Midbrain (tissue), 1 donor: Measurements from ENCODE around the gene SETD2.
A peak's percentile ranks its signal among the peaks of the same experiment; 100 is the strongest.
"Not testable (repeated sequence)": the region's sequence is repeated elsewhere in the genome, so short reads cannot be mapped to it uniquely, and the experiment has no call there.

ENCODE experiments used
- DNase-seq: peaks from one replicate; lab custom pipeline; 2025; lab: John Stamatoyannopoulos, UW

The SETD2 gene

GRCh38 chr3:47034868-47035489 lies 128.9 kb downstream of the SETD2 start:
- DNase-seq, result peak; percentile 22

- not testable (repeated sequence) for DNase-seq
These were observed 132.9 kb downstream of the SETD2 start for GRCh38 chr3:47031041-47031440.

GRCh38 chr3:47028667-47029066 lies 135.2 kb downstream of the SETD2 start:
- no peak for DNase-seq

- DNase-seq, result no peak
These were observed 135.8 kb downstream of the SETD2 start for GRCh38 chr3:47028146-47028545.

GRCh38 chr3:47026432-47026831 lies 137.5 kb downstream of the SETD2 start:
- not testable (repeated sequence) for DNase-seq

GRCh38 chr3:47024932-47025331 lies 139.0 kb downstream of the SETD2 start:
- no peak for DNase-seq

- no peak for DNase-seq
These were observed 141.3 kb downstream of the SETD2 start for GRCh38 chr3:47022641-47023071.

GRCh38 chr3:47020311-47020710 lies 143.6 kb downstream of the SETD2 start:
- DNase-seq, result no peak

- no peak for DNase-seq
These were observed 144.7 kb downstream of the SETD2 start for GRCh38 chr3:47019201-47019600.

GRCh38 chr3:47018269-47018611 lies 145.7 kb downstream of the SETD2 start:
- DNase-seq, result no peak

- no peak for DNase-seq
These were observed 146.2 kb downstream of the SETD2 start for GRCh38 chr3:47017504-47018268.

- no peak for DNase-seq
These were observed 146.9 kb downstream of the SETD2 start for GRCh38 chr3:47016934-47017435.

- no peak for DNase-seq
These were observed 147.6 kb downstream of the SETD2 start for GRCh38 chr3:47016086-47016933.

GRCh38 chr3:47015151-47015550 lies 148.8 kb downstream of the SETD2 start:
- DNase-seq, result no peak

GRCh38 chr3:47014036-47014435 lies 149.9 kb downstream of the SETD2 start:
- no peak for DNase-seq

- no peak for DNase-seq
These were observed 150.7 kb downstream of the SETD2 start for GRCh38 chr3:47013231-47013630.

- no peak for DNase-seq
These were observed 151.3 kb downstream of the SETD2 start for GRCh38 chr3:47012342-47013230.

- no peak for DNase-seq
These were observed 152.5 kb downstream of the SETD2 start for GRCh38 chr3:47011371-47011770.

GRCh38 chr3:47010910-47011309 lies 153.0 kb downstream of the SETD2 start:
- DNase-seq, result no peak

- no peak for DNase-seq
These were observed 153.7 kb downstream of the SETD2 start for GRCh38 chr3:47010111-47010712.
